HG02840 (cell line): ENCODE data around the gene GLA.

Experiments
- ATAC-seq: cut with Tn5 transposase; IDR thresholded peaks from one replicate; pipeline ENCODE4 v1.9.1; 2021; ENCODE audit warnings: mild to moderate bottlenecking, moderate library complexity, moderate number of reproducible peaks; ENCODE audit not compliant: unreplicated experiment, low FRiP score

Gene GLA

DNA sequence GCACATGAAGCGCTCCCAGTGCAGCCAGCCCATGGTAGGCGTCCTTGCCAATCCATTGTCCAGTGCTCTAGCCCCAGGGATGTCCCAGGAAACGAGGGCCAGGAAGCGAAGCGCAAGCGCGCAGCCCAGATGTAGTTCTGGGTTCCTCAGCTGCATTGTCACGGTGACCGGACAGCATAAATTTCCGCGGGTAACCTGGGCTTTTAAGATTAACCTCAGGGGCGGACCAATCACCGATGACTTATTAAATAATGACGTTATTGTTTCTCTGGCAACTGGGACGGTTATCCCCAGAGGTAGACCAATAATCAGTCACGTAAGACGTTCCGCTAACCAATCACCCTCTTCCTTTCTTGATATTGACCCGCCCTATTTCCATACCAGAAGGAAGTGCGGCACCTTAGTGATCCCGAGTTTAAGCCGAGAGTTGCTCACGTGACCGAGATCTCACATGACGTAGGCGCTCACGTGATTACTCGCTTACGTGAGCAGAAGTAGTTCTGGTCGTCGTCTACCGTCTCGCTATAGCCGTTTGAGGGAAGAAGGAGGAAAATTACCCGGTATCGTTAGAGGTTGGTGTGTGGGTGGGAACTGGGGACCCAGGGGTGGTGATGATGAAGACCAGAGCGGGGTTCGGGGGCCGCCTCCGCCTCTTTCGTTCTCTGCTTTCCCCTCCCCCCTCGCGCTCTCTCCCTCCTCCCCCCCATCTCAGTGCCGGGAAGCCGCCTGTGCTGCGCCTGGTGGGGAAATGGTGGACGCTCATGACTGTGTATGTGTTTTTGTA lies at the start of gene GLA, which contains the start of gene HNRNPH2:
GLA (minus strand) TSS at position 178 of the 784 bp plus-strand sequence; CDS start at position 156, 22 bp downstream.
HNRNPH2 (plus strand) TSS at position 475 of the 784 bp plus-strand sequence. CDS start 3,767 bp downstream, outside the sequence.
- ATAC-seq, result peak; percentile 97

DNA sequence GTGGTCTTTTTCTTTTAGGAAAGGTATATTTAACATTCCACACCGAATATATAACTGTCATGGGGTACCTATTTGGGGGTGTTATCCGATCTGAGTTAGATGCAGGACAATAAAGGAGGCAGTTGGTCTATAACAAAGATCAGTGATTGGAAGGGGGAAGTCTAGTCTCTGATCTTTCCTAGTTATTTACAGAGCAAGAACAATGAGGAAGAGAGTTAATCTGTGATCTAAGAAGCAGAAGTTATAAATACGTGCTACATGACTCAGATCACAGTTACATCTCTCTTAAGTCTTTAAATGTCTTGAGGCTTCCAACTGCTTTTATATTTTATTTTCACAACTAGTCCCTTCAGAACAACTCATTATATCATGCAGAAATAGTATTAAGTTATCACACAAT lies 44.3 kb upstream of the GLA start:
- no peak for ATAC-seq

DNA sequence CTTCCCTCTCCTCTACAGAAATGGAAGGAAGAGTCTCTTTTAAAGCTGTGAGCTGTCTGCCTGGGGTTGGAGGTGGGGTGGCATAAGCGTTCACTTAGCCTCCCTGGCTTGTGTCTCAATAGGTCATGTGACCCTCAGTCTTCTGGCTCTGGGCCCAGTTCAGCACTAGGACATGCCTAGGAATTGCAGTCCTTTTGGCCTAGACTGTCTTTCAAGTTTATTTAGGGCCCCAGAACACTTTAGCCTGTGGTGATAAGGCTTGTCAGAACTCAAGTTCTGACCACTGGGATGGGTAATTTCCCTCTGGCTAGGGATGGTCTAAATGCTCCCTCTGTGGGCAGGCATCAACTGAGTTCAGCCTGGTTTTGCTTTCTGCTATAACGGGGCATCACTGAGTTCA lies 43.2 kb upstream of the GLA start:
- ATAC-seq, result no peak

DNA sequence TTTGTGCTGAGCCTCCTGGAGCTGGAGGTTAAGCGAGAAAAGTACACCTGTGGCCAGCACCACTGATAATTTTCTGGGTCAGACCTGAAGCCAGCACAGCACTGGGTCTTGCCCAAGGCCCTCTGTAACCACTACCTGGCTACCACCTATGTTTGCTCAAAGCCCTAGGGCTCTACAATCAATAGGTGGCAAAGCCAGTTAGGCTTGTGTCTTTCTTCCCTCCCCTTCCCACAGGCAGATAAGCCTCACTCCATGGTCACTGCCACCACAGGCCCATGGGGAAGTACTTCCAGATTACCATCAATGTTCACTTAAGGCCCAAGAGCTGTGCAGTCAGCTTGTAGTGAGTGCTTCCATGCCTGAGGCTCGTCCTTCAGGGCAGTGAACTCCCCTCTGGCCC lies 42.4 kb upstream of the GLA start:
- no peak for ATAC-seq

DNA sequence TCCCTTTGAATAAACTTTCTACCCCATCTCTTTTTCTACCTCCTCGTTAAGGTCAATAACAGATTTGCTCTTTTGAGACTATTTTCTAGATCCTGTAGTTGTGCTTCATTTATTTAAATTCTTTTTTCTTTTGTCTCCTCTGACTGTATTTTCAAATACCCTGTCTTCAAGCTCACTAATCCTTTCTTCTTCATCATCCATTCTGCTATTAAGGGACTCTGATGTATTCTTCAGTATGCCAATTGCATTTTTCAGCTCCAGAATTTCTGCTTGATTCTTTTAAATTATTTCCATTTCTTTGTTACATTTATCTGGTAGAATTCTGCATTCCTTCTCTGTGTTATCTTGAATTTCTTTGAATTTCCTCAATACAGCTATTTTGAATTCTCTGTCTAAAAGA lies 41.6 kb upstream of the GLA start:
- no peak for ATAC-seq

DNA sequence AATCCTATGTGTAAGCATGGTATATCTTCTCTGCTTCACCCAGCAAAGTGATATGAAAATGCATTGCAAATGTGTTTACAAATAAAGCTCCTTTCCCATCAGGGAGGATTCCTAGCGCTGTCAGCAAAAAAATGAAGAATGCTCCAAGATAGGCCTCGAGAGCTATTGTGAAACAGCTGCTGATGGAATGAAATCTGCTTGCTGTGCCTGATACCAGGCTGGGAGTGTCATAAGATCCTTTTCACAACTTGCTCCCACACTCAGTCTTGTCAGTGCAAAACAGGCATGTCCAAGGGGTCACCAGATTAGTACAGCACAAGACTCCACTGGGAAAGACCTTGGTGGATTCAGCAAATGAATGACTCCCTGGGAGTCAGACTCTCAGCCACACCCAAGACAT lies 34.4 kb upstream of the GLA start:
- no peak for ATAC-seq

DNA sequence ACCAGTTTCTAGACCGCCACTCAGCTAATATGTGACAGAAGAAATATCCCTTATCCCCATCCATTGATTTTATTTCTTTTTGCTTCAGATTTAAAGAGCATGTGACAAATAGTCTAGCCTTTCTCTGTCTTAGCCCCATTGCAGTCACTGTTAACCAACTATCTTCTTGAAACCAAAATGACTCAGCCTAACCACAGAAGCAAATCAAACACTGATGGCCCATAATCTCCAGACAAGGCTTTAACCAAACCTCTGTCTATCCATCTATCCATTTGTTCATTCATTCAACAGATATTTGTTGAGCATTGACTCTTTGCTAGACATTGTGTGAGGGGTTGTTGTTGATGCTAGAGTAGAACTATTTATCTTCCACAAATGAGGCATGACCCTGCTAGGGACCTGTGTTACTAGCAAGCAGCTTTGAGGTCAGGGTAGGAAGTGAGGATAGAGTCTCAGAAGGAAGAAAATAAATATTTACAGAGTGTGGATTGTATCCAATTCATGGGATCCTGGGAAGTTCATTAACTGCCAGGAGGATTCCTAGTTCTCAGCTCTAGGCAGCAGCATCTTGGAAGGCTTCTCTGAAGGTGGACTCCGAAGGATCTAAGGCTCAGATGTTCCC lies 22.8 kb upstream of the GLA start:
- ATAC-seq, result peak; percentile 85

DNA sequence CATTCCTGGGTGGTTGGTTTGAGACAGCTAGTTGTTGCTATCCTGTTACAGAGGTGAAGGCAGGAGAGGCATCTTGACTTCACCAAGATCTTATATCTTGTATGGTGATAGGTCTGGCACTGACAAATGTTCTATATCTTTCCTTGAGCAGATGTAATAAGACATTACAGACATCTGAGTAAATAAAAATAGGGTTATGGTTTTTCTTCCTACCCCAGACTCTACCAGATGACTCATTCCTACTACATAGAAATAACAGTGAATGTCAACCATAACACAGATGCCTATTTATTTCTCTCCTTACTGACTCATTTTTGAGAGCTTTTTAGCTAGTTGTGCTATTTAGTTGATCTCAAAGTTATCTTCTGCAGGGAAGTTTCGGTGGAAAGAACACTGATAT lies 22.2 kb upstream of the GLA start:
- ATAC-seq, result peak; percentile 42

DNA sequence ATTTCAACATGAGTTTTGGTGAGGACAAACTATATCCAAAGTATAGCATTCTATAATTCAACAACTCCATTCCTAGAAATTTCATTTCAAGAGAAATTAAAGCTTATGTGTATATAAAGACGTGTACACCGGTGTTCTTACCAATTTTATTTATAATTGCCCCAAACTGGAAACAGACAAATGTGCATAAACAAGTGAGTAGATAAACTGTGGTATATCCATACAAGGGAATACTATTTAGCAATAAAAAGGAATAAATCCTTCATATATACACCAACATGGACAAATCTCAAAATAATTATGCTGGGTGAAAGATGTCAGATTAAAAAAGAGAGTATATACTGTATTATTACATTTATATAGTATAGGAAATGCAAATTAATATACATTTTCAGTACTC lies 20.2 kb upstream of the GLA start:
- no peak for ATAC-seq

DNA sequence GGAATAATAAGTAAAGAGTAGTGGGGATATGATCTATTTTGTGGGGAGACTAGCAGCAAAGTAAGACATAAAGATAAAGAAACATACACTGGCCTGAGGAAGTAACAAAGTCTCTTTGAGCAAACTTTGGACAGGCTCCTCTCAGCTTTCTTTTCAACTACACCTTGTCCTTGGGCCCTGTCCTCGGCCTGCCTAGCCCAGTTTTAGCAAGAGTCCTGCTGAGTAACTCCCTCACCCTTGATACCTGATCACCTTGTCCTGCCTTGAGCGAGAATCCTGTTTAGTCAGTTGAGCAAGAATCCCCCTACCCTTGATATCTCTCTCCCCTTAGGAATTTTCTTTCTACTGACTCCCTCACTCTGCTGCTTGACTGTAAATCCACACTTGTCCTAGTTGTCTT lies 11.8 kb upstream of the GLA start:
- no peak for ATAC-seq

DNA sequence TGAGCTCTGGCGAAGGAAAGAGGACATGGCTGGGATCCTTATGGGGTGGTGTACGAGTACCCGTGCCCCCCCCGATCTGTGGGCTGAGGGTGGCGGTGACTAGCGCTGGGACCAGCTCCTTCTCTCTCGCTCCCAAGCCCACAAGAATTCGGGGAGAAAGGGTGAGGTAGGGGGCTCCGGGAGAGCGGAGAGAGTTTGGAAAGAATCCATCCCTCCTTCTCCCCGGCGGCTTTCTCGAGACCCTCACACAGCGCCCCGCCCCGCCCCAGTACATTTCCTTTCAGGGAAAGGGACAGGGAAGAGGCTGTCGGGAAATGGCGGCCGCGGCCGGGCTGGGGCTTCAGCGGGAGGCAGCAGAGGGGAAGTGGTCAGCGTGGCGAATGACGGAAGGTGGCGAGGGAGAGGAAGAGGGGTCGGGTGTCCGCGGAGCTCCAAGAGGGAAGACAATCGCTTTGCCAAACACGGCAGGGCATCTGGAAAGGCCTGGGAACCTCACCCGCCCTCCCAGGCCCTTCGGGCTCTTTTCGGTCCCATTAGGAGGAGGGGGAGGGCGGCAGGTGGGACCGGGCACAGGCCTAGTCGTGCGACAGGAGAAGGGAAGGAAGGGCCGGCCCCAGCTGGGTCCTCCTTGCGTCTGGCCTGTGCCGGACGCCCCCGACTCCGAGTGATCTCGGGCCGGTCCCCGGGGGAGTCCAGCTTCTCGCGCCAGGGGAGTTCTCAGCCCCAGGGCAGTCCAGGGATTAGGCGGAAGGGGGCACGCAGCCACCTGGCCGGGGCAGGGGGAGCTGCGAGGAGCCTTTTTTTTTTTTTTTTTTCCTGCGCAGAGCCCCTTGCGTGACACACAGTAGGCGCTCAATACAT lies 10.5 kb upstream of the GLA start:
- no peak for ATAC-seq

DNA sequence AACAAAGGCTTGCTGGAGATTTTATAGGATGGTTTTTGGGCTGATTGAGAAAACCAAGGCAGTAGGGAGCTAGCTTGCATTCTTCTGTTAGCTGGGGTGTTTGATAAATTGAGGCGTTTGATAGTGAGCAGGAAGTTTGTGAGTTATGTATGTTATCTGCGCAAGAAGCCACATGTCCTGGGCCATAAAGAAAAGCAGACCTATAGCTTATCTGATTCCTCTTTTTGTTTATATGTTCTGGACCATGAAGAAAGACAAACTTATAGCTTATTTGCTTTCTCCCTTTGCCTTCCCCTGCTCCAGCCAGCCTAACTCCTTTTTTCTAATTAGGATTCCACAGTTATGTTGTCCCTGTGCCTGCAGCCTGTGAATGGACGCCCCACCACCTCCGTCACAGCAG lies 9.5 kb upstream of the GLA start:
- no peak for ATAC-seq

DNA sequence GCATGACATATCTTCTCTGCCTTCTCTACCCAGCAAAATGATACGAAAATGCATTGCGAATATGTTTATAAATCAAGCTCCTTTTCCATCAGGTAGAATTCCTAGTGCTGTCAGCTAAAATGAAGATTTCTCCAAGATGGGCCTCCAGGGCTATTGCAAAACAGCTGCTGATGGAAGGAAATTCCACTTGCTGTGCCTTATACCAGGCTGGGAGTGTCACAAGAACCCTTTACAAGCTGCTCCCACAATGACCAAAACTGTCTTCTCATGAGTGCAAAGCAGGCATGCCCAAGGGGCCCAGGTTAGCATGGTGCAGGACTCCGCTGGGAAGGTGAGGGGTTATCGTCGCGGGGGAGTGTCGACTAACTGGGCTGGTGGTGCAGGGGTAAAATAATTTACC lies 9.0 kb upstream of the GLA start:
- no peak for ATAC-seq

DNA sequence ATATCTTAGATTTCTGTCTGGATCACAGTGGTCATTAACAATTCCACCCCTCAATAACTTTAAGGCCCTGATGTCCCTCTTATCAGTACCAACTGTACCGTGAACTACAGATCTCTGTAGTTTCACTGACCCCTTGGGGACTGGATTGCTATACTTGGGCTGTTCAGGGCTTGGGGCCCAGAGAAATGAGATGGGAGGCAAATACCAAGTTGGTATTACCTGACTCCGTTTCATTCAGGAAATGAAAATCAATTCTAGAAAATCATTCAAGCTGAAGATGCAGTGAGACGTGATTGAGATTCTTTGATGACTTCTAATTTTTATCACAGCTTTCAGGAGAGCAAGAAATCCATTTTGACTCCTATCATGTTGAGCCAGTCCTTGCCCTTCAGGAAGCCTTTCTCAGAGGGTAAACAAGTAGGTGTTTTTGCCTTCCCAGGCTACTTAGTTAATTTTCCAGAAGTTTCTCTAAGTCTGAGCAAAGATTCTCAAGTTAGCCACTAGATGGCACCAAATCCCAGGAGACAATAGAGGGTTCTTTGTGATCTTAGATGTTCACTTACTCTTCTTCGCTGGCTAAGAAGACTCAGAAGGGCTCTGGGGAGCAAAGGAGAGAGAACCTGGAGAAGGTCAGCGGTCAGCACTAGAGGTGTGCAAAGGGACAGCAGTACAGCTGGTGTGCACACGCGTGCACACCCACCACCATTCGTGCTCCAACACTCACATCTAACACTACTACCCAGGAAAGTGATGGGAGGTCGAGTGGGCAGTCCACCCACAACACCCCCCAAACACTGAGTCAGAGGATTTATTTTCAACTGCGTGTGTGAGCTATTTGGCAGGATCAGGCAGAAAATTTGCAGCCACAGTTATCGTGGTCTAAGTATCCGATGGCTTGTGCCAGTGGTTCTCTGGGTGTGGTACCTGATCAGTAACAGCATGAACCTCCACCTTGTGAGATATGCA lies 7.7 kb upstream of the GLA start:
- peak; percentile 66 for ATAC-seq

DNA sequence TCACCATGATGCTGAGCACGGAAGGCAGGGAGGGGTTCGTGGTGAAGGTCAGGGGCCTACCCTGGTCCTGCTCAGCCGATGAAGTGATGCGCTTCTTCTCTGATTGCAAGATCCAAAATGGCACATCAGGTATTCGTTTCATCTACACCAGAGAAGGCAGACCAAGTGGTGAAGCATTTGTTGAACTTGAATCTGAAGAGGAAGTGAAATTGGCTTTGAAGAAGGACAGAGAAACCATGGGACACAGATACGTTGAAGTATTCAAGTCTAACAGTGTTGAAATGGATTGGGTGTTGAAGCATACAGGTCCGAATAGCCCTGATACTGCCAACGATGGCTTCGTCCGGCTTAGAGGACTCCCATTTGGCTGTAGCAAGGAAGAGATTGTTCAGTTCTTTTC lies 4.3 kb upstream of the GLA start:
- ATAC-seq, result no peak

DNA sequence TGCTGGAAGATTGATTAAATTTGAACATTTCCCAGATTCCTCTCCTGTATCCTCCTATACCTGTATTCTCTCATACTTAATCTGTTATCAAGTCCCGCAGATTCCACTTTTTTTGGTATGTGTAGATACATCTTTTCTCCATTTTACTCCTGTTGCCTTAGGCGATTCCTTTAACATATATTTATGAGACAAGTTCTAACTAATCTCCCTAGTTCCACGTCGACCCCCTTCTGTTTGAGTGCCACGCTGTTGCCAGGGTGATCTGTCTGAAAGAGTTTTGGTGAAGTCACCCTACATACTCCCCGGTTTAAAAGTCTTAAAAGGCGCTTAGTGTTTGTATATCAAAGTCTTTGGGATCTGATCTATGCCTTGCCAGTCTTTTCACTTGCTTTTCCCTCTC lies 2.7 kb upstream of the GLA start:
- no peak for ATAC-seq

DNA sequence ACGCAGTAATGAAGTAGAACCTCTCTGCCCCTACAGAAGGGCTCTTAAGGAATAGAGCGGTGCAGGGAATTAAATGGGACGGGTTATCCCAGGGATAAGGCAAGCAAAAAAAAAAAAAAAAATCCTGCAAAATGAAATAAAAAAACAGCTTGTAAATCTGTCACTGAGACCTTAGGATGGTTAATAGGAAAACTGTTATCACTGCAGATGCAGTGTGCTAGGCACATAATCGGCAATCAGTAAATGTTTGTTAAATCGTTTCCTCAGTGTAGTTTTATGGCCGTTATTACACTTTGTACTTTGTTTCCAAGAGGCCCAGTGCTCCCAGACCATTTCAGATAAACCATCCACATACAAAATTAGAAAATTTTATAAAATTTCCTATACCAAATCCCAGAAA lies 1.3 kb upstream of the GLA start:
- ATAC-seq, result no peak

DNA sequence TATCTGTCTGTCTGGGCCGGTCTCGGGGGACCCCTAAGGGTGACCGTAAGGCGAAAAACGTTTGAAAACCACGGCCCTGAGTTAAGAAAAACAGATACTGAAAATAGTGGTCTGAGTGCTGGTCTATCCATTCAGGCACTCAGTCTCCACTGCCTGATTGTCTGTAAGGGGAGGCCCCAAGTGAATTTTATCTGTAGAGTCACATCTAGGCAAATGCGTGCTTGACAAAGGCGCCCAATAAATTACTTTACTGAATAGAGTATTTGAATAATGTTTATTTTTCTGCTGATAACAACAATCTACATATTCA lies 762 bp upstream of the GLA start:
- peak; percentile 27 for ATAC-seq

DNA sequence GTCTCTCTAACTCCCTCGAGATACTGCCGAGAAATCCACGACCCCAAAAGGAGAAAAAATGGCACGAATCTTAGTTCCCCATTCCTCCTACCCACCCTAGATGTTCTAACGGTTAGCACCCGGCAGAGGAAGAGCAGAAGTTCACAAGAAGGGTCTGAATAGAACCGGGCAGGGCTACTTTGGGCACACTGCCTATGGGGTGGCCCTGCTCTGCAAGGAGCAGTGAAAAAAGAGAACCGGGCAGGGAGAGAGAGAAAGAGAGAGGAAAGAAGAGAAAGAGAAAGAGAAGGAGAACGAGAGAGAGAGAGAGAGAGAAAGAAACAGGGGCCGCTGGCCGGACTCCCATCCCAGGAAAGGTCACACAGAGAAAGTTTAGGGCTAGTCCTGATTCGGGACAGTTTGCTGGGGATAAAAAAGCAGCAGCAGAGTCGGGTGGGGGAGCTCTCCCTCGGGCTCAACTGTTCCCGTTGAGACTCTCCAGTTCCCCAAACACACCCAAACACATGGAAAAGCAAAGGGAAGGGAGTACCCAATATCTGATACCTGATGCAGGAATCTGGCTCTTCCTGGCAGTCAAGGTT lies 468 bp downstream of the GLA start:
- peak; percentile 2 for ATAC-seq

DNA sequence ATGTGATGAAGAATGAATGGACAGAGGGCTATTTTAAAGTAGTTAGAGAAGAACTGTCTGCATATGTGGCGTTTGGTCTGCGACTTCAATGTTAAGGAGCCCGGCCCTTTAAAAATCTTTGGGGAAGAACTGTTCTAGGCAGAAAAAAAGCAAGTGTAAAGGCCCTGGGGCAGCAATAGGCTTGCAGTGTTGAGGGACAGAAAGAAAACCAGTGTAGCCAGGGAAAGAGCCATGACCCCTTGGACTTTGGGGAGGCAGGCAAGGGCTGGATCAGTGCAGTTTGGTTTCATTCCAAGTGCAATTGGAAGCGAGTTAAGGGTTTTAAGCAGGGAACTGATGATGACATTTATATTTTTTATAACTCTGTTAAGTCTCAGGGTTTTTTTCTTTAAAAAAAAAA lies 7.9 kb downstream of the GLA start:
- no peak for ATAC-seq
